Left lobe of liver (tissue), 2 donors: Measurements from ENCODE around the gene HNRNPDL. TPM values are rescaled to one million over a fixed set of nuclear protein-coding genes. Genes with fewer than 3 reads are reported as not detected.
"Not testable (repeated sequence)": the region's sequence is repeated elsewhere in the genome, so short reads cannot be mapped to it uniquely, and the experiment has no call there.

ENCODE experiments used
- ATAC-seq: fragments of 200-7000 bp; cut with Tn5 transposase; one replicate; pipeline ENCODE4 v1.9.1; 2020; ENCODE audit warnings: mild to moderate bottlenecking, moderate library complexity
- DNase-seq: peaks from one replicate; pipeline ENCODE4 v3.0.0-alpha.2; 2020; ENCODE audit warnings: low spot score
- total RNA-seq: library from RNA; stranded (reverse); gene quantifications from one replicate; pipeline ENCODE4 v1.2.1, GENCODE V29; 2021
- donor health status: DM: no; HTN: no; CAD: no; lungs with moderate emphysema.
- donor health status: DM: no; HTN: yes; CAD: no.

HNRNPDL gene
- total RNA-seq, 1 donor from 2014 or later: 52.1 TPM

GRCh38 chr4:82394896-82395295, 35.4 kb downstream of the HNRNPDL start:
- DNase-seq (no peak), ATAC-seq (no peak)

DNA sequence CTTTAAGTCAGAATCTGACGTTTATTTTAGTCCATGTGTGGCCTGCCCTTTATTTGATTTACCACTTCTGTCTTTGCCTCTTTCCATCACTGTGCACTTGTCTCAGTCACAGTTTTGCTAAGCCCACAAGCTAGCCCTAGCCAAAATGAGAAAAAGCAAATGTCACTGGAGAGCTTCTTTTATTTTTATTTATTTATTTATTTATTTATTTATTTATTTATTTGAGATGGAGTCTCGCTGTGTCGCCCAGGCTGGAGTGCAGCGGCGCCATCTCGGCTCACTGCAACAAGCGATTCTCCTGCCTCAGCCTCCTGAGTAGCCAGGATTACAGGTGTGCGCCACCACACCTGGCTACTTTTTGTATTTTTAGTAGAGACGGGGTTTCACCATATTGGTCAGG, 40.2 kb downstream of the HNRNPDL start:
- not testable (repeated sequence) for DNase-seq, ATAC-seq

DNA sequence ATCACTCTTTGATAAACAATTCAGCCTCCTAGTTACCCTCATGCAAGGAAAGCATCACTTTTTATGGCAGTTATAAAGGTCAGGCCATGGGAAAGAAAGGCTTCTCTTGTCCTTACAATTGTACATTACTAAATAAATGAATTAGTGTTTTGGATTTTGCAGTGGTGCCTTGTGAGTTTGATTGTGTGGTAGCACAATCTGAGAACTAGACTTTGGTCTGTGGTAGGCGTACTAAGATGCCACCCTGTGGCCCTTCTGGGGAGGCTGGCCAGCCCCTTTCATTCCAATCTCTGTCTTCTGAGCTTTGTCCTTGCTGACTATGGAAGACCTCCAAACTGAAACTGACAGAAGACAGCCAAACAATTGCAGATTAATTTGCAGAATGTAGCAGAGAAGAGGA, 41.9 kb downstream of the HNRNPDL start:
- ATAC-seq (peak; percentile 49), DNase-seq (no peak)

- not testable (repeated sequence) for DNase-seq
These were observed 44.0 kb downstream of the HNRNPDL start for GRCh38 chr4:82386312-82386711.

GRCh38 chr4:82382751-82383150, 47.5 kb downstream of the HNRNPDL start:
- DNase-seq: no peak
- ATAC-seq: no peak

More at GRCh38 chr4:82386312-82386711, 44.0 kb downstream of the HNRNPDL start:
- ATAC-seq: not testable (repeated sequence)

DNA sequence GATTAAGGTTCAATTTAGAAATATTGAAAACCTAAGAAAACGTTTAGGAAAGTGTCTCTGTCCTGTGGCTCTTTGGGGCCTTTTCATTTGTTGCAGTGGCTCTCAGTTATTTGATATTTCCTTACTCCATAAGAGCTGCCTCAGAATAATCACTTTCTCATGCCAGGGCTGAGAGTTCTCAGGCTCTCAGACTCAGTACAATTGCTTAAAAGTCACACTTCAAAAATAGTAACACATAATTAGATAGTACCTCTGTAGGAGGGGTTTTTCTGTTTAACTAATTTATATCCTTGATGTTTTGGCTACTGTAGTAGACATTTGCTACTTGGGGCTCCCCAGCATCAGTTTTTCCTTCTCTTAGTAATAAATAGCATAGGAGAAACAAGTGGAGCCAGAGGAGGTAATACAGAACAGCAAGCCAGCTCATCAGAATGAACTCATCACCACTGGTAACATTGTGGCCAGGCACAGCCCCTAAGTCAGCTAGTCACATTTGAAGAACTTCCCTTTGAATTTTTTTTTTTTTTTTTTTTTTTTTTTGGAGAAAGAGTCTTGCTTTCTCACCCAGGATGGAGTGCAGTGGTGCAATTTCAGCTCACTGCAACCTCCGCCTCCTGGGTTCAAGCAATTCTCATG, 48.5 kb downstream of the HNRNPDL start:
- no peak for DNase-seq
- ATAC-seq: no peak

- ATAC-seq (no peak), DNase-seq (no peak)
These were observed 49.0 kb downstream of the HNRNPDL start for GRCh38 chr4:82381235-82381634.

DNA sequence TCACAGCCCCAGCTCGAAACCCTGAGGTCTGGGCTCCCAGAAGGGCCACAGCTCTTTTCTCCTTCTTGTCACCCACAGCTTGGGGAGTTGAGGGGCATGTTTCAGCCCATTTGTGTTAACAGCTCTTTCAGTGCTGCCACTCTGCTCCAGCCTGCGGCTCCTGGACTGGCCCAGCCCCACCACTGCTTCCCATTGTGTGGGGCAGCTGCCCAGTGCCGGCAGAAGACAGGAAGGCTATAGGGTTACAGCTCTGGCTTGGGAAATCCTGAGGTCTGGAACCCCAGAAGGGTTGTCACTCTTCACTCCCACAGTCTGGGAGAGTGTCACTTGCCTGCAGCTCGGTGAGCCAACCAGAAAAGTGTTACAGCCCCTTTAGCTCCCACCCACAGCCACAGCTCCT, 49.4 kb downstream of the HNRNPDL start:
- ATAC-seq: no peak
- DNase-seq: no peak

- DNase-seq: no peak
- no peak for ATAC-seq
These were observed 49.9 kb downstream of the HNRNPDL start for GRCh38 chr4:82380344-82380743.

GRCh38 chr4:82376109-82376508, 54.2 kb downstream of the HNRNPDL start:
- no peak for ATAC-seq
- no peak for DNase-seq

- ATAC-seq (peak; percentile 89), DNase-seq (peak; percentile 98)
These were observed 56.2 kb downstream of the HNRNPDL start, which contains the start of gene HNRNPD for GRCh38 chr4:82373816-82374625. TSS of gene HNRNPD (minus strand) at chr4:82373991. CDS start at chr4:82373678, 313 bp downstream.

- no peak for DNase-seq
- peak; percentile 23 for ATAC-seq
These were observed 56.8 kb downstream of the HNRNPDL start for GRCh38 chr4:82373486-82373815.

Other genes starting within 250 kb of the HNRNPDL start
- 42.9 TPM for gene HNRNPD, start 56.5 kb downstream of the HNRNPDL start, total RNA-seq
- 7.8 TPM for gene ENOPH1, start 128 bp upstream of the HNRNPDL start, total RNA-seq
- gene TMEM150C, start 131.5 kb upstream of the HNRNPDL start, total RNA-seq: 8.1 TPM